Erythroblast (primary cell): Measurements from ENCODE around the gene AKR7A3.

Source experiments
- DNase-seq, 2 experiments: peaks; one replicate each; lab custom pipeline; 2025; lab: John Stamatoyannopoulos, UW
- GATA1 ChIP-seq: IDR thresholded peaks from 2 replicates; pipeline ENCODE4 v1.6.1; 2011; ENCODE audit warnings: low read depth, mild to moderate bottlenecking, control low read depth, low read length, moderate library complexity
- POLR2A ChIP-seq: IDR thresholded peaks from 2 replicates; pipeline ENCODE4 v1.6.1; 2011; ENCODE audit warnings: mild to moderate bottlenecking, low read length

Gene AKR7A3

DNA sequence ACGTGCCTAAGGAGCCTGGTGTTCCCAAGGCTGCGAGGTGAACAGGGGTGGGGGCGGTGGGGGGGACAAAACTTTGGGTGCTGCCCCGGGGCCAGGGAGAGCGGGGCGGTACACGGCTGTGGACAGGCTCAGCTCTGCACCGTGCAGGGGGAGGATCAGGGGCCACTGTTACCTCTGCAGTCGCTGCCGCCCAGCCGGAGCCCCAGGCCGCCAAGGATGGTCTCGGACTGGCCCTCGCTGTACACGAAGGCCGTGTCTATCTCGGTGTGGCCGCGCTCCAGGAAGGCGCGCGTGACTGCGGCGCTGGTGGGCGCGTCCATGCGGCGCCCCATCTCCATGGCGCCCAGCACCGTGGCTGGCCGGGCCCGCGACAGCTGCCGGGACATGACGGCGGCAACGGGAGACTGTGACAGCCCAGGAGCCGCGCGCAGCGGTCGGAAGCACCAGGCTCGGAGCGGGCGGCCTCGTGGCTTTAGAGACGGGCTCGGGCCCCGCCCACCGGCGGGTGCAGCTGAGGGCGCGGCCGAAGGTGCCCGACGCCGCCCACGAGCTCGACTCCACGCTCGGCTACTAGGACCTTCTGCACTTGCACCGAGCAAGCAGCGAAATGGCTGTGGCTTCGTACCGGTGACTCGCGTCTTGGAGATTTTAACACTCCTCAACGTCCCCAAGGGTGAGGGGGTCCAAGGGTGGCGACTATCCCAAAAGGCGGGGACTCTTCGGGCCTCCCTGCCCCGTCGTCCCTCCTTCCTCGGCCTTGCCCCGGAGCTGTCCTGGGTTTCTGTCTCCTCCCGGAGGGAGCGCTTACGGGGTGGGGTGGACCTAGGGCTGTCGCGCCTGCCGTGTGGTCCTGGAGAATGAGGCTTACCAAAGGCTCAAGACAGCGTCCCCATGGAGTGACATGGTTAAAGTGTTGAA lies at the start of gene AKR7A3:
Gene AKR7A3 (minus strand): TSS at position 447 of the 918 bp plus-strand sequence. CDS start 61 bp downstream, at position 386.
- peak; percentile 68 to 72 for DNase-seq

DNA sequence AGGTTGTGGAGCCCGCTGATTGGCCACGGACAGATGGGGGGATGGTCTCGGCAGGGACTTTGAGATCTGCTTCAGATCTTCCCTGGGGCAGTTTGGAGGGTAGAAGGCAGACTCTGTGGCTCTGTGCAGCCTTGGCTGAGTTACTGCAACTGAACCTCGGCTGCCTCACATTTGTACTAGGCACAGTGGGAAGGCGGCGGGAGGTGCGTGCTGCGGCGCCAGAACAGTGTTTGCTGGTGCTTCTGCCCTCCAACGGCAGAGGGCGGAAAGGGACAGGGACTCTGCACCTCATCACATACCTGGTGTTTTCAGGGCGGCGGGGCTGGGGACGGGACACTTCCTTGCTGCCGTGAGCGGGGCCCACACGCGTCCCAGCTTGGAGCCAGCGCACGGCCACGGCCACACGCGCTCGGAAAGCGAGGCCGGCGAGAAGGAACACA lies 49.8 kb upstream of the AKR7A3 start:
- no peak for DNase-seq
- TF ChIP-seq GATA1: no peak
- no peak for TF ChIP-seq POLR2A

DNA sequence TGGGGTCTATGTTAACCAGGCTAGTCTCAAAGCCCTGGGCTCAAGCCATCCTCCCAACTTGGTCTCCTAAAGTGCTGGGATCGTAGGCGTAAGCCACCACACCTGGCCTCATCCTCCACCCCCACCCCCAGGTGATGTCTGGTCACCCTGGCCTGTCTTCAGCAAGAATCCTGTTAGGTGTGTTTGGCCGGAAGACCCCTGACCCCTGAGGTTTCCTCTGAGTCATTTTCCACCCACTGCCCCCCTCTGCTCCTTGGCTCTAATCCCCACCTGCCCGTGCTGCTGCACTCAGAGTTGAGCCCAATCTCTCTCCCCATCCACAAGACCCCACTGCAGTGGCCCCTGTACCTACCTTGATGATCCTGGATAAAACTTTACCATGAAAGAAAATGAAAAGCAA lies 48.7 kb upstream of the AKR7A3 start:
- TF ChIP-seq POLR2A (no peak), GATA1 (no peak)
- no peak for DNase-seq

DNA sequence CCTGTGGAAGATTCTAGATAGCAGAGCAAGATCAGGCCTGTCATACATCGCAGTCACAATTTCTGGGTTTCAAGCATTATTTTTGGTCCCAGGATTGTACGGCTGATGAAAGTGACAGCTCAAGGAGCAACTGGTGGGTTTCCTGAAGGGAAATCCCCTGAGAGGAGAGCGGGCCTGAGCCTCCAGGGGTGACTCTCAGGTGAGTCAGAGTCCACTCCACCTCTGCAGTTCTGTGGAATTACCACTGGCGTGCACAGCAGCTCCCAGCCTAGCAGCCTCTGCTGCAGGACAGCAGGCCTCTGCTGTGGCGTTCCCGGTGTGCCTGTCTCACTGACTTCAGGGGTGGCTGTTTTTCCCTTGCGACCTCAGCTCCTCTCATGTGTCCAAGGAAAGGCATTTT lies 48.0 kb upstream of the AKR7A3 start:
- no peak for DNase-seq
- TF ChIP-seq POLR2A: no peak
- TF ChIP-seq GATA1: no peak

DNA sequence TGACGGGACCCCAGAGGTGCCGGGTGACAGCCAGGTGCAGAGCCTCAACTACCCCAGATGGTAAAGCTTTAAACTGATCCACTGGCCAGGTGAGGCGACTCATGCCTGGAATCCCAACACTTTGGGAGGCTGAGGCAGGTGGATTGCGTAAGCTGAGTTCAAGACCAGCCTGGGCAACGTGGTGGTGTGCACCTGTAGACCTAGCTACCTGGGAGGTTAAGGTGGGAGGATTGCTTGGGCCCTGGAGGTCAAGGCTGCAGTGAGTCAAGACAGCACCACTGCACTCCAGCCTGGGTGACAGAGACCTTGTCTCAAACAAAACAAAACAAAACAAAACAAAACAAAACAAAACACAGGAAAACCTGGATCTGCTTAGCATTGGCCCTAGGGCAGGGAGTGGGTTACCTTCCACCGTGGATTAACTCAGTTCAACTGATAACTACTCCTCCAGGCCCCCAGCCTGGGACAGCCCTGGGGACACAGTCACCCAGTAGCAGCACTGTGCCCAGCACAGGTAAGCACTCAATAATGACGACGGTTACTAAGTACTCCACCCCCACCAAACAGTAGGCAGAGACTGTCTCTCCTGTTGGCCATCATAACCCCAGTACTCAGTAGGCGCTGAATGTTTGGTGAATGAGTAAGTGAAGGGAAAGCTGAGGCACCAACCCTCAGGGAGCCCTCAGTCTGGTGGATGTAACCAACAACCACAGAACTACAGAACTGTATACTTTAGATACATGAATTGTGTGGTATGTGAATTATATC lies 45.2 kb upstream of the AKR7A3 start:
- DNase-seq: no peak
- TF ChIP-seq GATA1: no peak
- no peak for TF ChIP-seq POLR2A

DNA sequence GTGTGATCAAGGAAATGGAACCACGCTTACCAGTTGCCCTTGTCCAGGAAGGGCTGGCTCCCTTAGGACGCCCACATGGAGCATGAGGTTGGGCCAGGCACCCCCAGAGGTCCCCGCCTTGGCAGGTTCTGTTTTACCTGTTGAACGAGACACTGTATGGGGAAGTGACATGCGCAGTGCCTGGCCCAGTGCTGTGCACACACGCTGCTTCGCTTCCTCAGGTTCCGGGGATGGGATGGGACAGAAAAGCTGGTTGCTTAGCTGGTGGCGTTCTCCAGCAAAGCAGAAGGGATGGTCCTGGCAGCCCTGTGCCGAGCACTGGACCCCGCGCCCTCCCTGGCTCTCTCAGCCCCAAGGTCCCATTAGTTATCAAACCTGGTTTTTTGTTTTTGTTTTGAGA lies 44.3 kb upstream of the AKR7A3 start:
- no peak for DNase-seq
- TF ChIP-seq POLR2A (no peak), GATA1 (no peak)

DNA sequence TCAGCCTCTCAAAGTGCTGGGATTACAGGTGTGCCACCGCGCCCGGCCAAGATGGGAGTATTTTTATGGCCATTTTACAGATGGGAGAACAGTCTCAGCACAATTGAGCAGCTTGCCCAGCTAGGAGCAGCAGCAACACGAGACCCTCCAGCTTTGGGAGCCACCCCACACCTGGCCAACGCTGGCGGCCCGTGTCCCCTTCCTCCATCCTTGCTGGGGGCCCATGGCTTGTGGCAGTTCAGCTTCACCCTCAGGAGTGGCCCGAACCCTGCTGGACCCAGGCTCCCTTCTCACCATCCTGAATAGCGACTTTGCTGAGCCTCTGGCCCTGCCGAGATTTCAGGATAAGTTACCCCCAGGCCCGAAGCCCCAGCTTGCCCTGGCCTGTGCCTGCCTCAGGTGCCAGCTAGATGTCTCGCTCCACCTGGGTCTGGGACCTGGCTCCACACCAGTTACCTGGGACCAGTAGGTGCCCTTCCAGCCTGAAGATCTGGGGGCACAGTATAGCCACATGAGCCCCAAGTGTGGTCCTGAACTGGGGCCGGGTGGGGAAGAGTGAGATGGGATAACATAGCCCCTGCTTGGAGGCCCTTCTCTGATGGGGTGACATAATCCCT lies 42.8 kb upstream of the AKR7A3 start:
- TF ChIP-seq GATA1: no peak
- TF ChIP-seq POLR2A: no peak

DNA sequence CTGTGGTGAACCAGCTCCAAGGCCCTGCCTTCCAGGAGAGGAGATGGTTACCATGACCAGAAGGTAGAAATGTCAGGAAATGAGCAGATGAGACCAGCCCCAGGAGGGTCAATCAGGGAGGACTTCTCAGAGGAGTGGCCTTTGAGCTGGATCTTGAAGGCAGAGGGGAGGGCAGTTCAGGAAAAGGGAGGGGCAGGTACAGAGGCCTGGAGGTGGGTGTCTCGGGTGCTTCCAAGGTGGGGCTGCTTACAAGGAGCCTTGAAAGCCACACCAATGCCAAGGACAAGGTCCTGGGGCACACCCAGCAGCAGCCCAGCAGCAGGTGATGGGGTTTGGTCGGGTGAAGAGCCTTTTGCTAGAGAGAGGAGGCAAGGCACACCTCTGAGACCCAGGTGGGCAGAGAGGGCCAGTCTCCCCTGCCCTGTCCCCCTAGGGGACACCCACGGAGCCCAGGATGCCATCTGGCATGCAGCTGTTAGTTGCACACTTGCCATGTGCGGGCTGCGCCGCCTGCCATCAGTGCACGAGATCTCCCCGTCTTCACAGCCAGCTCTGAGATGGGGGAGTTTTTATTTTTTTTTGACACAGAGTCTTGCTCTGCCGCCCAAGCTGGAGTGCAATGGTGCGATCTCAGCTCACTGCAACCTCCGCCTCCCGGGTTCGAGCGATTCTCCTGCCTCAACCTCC lies 42.0 kb upstream of the AKR7A3 start:
- TF ChIP-seq GATA1 (no peak), POLR2A (no peak)
- DNase-seq: no peak

More for the DNA sequence above, 42.8 kb upstream of the AKR7A3 start:
- DNase-seq: no peak

DNA sequence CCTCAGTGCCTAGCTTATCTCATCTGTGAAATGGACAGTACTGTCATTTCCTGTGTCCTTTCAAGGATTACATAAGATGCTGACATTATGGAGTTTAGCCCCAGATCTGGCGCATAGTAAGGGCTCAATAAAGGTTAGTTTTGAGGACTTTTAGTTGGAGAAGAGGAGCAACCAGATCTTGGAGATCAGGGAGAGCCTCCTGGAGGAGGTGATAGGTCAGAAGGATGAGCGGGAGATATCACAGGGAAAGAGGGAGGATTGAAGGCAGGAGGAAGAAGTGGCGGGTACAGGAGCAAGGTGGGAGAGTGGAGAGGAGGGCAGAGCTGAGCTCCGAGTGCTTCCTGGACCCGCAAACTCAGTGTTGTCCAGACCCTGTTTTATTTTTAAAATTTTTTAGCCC lies 41.0 kb upstream of the AKR7A3 start:
- TF ChIP-seq POLR2A: no peak
- no peak for TF ChIP-seq GATA1
- no peak for DNase-seq

DNA sequence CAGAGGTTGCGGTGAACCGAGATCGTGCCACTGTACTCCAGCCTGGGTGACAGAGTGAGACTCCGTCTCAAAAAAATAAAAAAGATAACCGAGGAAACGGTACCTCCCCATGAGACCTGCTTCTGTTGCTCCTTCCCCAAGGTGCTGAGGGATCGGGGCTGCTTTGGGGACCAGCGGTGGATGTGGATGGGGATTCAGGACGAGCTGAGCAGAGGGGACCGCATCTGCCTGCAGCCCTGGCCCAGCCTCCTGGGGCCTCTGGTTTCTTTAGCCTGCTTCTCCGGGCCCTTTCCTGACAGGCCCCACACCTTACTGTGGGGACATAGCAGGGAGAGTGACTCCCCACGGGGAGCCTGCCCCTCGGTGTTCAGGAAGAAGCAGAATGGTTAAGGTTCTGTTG lies 40.6 kb upstream of the AKR7A3 start:
- TF ChIP-seq POLR2A (no peak), GATA1 (no peak)
- no peak for DNase-seq

DNA sequence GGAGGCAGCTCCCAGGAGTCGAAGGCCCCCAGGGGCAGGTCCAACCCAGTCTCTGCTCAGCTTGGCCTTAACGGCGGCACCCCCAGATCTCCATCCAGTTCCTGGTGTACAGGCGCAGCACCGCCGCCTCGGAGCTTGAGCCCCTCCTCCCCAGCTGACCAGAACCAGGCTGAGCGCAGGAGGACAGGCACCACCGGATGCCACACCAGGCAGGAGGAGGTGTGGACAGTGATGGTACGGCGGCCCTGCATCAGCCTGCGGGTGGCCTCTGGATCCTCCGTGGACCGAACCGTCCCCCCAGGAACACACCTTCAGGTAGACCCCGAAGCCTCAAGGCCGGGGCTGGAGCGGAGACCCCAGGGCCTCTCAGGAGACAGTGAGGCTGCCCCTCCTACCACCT lies 39.9 kb upstream of the AKR7A3 start:
- no peak for DNase-seq
- no peak for TF ChIP-seq GATA1
- TF ChIP-seq POLR2A: no peak

DNA sequence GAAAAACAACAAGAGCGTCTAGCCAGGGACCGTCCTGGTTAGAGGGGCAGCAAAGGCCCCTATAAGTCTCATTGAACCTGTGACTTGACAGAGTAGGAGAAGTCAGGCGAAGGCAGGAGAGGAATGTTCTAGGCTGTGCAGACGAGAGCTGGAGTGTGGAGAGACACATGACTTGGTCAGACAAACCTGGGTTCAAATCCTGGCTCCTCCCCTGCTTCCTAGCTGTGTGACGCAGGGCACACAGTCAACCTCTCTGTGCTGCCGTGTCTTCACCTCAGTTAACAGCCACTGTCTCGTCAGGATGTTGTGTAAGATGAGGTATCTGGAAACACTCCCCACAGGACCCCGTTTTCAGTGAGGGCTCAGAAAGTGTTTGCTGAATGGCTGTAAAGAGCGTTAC lies 39.2 kb upstream of the AKR7A3 start:
- no peak for DNase-seq
- TF ChIP-seq GATA1 (no peak), POLR2A (no peak)

DNA sequence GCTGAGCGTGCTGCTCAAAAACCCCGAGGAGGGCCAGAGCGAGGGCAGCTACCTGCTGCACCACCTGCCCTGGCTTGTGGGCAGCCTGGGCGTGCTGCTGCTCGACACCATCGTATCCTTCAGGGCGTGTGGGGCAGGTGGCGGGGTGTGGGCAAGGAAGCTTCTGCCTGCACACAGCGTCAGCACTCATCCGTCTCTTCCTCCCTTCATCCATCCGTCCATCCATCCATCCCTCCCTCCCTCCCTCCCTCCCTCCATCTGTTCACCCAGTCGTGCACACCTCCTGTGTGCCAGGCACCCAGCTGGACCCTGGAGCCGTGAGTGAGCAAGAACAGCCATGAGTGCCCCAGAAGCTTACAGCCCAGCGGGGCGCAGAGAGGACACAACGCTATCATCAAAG lies 38.7 kb upstream of the AKR7A3 start:
- DNase-seq: no peak
- TF ChIP-seq GATA1 (no peak), POLR2A (no peak)

DNA sequence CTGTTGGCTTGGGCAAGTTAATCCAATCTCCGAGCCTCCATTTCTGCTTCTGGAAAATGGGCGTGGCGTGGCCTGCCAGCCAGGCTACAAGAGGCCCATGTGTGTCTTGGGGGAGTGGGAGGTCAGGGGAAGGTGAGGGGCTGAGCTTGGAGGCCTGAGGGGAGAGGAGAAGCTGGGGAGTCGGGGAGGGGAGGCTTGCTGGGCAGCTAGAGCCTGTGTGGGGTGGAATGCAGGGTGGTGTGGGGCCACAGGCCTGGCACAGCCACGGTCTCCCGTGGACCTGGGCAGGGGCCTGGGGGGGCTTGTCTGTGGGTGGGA lies 38.1 kb upstream of the AKR7A3 start:
- no peak for DNase-seq
- TF ChIP-seq POLR2A (no peak), GATA1 (no peak)
